Occipital lobe (tissue), 2 donors: ENCODE measurements around the gene ATP13A2. TPM values are rescaled to one million over a fixed set of nuclear protein-coding genes. Genes with fewer than 3 reads are reported as not detected.
"Not testable (repeated sequence)": the region's sequence is repeated elsewhere in the genome, so short reads cannot be mapped to it uniquely, and the experiment has no call there.

ENCODE experiments used
- DNase-seq: peaks from one replicate; lab custom pipeline; 2025; lab: John Stamatoyannopoulos, UW
- total RNA-seq: library from RNA; depleted of rRNA; stranded (reverse); fragments of >200 nt; gene quantifications from one replicate; pipeline ENCODE4 v1.2.3, GENCODE V29; 2014

The ATP13A2 gene
- total RNA-seq, 1 donor from 2014 or later: 59.4 TPM

DNA sequence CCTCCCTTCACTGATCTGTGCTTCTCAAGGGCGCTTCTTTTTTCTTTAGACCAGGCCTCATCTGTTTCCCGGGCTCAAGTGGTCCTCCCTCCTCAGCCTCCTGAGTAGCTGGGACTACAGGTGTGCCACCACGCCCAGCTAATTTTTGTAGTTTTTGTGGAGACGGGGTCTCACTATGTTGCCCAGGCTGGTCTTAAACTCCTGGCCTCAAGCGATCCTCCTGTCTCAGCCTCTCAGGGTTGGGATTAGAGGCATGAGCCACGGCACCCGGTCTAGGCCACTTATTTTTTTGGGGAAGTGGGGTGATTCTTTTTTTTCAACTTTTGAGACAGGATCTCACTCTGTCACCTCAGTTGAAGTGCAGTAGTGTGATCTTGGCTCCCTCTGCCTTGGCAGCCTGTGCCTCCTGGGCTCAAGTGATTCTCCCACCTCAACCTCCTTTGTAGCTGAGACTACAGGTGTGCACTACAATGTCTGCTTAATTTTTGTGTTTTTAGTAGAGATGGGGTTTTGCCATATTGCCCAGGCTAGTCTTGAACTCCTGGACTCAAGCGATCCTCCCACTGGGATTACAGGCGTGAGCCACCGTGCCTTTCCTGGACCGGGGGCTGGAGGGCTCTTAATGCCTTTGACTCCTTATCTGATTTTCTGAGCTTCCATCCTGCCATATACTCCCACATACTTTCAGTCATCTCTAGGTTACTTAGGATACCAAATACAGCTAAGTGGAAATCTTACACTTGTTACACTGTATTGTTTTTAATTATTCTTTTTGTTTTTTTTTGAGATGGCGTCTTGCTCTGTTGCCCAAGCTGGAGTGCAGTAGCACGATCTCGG is 50.2 kb downstream of the ATP13A2 start:
- no peak for DNase-seq

DNA sequence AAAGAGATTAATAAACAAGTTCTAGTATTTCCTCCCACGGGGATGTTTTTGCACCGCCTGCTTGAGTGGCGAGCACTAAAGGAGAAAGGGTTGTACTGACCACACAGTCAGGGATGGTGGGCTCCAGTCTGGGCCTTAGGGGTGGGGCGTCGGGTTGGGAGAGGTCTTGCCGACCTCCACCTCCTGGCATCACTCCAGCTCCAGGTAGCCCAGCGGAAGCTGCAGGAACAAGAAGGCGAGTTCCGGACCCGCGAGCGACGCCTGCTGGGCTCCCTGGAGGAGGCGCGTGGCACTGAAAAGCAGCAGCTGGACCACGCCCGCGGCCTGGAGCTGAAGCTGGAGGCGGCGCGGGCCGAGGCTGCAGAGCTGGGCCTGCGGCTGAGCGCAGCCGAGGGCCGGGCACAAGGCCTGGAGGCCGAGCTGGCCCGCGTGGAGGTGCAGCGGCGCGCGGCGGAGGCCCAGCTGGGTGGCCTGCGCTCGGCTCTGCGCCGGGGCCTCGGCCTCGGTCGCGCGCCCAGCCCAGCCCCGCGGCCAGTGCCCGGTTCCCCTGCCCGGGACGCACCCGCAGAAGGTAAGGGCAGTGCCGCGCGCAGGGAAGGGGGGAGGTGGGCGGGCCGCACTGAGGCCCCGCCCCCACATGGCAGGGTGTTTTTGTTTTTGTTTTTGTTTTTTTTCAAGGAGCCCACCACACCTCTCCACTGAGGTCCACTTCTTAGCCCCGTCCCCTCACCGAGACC is 51.0 kb downstream of the ATP13A2 start:
- DNase-seq: peak; percentile 39

DNA sequence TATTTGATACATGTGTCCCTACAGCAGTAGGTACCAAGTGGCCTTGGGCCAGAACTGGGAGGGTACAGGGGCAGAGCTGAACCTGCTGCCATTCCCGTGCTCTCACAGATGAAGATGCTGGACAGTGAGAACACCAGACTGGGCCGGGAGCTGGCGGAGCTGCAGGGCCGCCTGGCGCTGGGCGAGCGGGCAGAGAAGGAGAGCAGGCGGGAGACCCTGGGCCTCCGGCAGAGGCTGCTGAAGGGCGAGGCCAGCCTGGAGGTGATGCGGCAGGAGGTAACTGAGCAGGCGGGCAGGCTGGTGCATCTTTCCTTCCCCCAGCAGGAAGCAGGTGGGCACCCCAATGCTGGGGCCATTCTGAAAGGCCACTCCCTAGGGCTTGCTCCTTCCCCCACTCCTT is 53.3 kb downstream of the ATP13A2 start:
- DNase-seq: no peak

DNA sequence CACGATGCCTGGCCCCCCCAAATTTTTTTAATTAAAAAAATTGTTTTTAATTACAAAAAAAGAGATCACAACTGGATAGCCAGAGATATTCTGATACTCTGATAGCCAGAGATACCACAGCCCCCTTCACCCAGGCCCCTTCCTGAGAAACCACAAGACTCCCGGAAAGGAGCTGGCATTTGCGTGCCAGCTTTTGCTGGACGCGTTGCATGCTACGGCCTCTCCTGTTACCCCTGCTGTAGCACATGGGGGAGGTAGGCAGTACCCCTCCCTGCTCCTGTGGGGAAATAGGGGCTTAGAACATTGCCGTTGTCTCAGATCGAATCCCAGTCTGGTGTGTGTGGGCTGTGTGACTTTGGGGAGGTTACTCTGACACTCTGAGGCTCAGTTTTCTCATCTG is 54.0 kb downstream of the ATP13A2 start:
- no peak for DNase-seq

DNA sequence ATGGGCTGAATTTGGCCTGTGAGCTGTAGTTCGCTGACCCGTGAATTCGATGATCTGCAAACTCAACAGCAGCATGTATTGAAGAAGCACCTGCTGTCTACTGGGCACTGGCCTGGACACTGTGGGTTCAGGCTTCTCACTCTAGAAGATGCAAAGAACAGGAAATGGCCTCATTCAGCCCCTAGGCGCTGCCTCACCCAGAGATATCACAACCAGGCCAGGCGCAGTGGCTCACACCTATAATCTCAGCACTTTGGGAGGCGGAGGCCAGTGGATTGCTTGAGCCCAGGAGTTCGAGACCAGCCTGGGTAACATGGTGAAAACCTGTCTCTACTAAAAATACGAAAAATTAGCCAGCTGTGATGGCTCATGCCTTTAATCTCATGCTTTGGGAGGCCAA is 55.0 kb downstream of the ATP13A2 start:
- no peak for DNase-seq

DNA sequence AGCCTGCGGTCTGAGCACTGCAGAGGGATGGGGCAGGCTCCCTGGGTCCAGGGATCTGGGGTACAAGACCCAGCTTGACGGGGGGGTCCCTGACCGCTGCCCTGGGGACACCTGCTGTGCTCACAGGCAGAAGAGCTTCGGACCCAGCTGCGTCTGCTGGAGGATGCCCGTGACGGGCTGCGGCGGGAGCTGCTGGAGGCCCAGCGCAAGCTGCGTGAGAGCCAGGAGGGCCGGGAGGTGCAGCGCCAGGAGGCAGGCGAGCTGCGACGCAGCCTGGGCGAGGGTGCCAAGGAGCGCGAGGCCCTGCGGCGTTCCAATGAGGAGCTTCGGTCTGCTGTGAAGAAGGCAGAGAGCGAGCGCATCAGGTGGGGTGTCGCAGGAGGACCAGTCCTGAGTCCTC is 56.5 kb downstream of the ATP13A2 start:
- no peak for DNase-seq

DNA sequence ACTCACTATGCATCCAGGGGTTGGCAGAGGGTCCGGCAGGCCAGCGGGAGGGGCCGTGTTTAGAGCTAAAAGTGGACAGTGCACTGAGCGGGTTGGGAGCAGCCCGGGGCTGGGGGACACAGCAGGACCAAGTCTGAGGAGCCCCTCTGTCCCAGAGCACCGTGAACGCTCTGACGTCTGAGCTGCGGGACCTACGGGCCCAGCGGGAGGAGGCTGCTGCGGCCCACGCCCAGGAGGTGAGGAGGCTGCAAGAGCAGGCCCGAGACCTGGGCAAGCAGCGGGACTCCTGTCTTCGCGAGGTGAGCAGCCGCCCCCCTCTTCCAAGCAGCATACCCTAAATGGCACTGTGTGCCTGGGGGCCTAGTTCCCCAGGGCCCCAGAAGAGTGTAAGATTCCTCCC is 57.1 kb downstream of the ATP13A2 start:
- no peak for DNase-seq

DNA sequence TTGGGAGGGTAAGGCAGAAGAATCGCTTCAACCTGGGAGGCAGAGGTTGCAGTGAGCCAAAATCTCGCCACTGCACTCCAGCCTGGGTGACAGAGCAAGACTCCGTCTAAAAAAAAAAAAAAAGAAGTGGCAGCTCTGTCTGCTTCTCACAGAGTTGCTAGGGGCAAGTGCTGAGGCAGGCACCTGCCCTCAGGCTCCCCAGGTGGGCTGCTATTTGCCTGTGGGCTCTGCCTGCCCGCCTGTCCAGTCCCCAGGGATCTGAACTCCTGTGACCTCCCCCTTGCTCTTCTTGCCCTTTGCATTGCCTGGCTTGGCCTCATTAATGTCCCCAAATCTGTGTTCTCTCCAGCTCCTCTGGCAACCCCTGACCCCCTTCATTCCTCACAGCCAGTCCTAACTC is 59.4 kb downstream of the ATP13A2 start:
- DNase-seq: not testable (repeated sequence)

DNA sequence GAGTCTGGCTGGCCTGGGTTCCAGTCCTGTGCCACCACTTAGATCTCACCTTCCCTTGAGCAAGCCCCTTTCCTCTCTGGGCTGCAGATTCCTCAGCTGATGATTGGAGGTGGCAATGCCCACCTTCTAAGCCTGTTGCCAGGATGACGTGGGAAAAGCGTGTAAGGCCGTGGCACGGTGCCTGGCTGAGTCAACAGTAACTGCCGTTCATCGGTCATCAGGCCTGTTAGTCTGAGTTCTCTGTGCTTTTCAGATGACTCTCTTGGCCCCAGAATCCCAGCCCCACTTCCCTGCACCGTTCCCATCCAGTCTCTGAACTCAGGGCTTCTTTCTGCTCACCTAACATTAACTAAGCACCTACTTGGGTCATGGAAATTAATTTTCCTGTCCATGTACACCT is 62.7 kb downstream of the ATP13A2 start:
- not testable (repeated sequence) for DNase-seq

DNA sequence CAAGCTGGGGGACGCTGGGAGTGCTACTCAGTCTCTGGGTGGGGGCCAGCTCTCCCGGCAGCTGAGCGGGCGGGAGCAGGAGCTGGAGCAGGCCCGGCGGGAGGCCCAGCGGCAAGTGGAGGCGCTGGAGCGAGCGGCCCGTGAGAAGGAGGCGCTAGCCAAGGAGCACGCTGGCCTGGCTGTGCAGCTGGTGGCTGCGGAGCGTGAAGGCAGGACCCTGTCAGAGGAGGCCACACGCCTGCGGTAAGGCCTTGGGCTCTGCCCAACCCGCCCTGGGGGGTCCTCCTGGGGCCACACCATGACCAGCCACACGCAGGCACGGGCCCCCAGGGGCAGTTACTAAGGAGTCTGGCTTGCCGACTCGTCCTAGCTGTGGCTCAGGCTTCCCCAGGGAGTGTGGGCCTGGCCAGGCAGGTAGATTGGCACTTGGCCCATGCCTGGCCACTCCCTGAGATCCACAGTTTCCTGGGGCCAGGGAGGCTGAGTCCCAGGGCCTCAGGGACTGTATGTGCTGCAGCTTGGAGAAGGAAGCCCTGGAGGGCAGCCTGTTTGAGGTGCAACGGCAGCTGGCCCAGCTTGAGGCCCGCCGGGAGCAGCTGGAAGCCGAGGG is 63.3 kb downstream of the ATP13A2 start:
- DNase-seq: not testable (repeated sequence)

DNA sequence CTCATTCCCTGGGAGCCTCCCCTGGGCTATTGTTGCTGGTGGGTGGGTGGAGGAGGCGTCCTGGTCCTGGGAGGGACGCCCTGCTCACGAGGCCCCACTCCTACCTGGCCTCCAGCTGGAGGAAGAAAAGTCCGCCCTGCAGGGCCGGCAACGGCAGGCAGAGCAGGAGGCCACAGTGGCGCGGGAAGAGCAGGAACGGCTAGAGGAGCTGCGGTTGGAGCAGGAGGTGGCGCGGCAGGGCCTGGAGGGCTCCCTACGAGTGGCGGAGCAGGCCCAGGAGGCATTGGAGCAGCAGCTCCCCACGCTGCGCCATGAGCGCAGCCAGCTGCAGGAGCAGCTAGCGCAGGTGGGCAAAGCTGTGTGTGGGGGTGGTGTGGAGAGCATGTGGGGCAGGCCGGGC is 65.1 kb downstream of the ATP13A2 start:
- DNase-seq: no peak

DNA sequence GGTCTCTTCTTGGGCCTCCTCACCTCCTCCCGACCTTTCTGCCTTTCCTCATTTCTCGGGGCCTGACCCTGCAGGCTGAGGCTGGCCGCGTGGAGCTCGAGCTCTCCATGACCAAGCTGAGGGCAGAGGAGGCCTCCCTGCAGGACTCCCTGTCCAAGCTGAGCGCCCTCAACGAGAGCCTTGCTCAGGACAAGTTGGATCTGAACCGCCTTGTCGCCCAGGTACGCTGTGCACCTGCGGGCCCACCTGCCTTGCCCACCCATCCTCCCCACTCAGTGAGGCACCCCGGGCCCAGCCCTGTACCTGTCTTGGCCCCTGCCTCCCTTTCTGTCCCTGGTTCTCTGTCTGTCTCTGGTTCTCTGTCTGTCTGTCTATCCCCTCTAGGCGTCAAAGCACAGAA is 65.5 kb downstream of the ATP13A2 start:
- not testable (repeated sequence) for DNase-seq

DNA sequence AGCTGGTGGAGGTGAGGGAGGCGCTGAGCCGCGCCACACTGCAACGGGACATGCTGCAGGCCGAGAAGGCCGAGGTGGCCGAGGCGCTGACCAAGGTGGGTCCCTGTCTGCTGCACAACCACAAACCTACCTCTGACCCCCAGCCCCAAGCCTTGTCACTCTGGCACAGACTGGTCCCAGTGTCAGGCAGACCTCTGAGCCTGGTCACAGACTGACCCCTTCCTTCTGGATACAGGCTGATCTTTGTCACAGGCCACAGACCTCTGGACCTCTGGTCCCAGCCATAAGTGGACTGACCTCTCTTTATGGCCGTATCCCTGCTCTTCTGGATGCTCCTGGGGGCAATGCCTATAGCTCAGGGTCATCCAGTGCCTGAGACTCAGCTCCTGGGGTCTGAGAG is 66.2 kb downstream of the ATP13A2 start:
- DNase-seq: not testable (repeated sequence)

DNA sequence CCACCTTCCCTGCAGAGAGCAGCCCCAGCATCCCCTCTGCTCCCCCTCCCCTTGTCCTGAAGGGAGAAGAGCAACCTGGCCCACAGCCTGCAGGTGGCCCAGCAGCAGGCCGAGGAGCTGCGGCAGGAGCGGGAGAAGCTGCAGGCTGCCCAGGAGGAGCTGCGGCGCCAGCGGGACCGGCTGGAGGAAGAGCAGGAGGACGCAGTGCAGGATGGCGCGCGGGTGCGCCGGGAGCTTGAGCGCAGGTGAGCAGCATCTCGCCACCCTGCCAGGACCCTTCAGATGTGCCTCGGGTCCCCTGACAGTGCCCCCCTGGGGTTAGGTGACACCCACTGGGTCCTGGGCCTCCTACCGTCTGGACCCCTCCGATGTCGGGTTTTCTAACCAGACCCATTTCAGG is 67.7 kb downstream of the ATP13A2 start:
- no peak for DNase-seq

DNA sequence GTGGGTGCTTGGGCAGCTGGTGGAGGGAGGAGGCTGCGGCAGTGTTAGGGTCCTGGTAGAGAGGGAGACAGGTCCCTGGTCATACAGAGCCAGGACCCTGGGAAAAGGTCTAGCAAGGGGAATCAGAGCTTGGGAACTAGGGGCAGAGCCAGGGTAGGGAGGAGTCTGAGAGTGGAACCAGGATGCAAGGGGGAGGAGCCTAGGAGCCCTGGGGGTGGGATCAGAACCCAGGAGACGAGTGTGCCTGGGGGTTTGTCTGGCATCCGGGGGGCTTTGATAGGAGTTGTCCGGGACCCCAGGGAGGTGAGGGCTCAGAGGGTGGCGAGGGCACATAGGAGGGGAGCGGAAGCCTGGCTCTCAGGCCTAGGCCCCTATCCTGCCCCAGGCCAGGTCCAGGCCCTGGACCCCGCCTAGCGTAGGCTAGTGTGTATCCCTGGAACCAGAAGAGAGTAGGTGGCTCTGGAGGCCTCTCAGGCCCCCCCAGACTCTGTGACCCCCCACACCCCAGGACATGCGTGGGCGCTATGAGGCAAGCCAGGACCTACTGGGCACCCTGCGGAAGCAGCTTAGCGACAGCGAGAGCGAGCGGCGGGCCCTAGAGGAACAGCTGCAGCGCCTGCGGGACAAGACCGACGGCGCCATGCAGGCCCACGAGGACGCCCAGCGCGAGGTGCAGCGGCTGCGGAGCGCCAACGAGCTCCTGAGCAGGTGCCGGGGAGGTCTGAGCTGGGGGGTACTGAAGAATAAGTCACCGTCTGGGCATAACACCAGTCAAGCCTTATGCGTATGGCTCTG is 72.1 kb downstream of the ATP13A2 start:
- not testable (repeated sequence) for DNase-seq

DNA sequence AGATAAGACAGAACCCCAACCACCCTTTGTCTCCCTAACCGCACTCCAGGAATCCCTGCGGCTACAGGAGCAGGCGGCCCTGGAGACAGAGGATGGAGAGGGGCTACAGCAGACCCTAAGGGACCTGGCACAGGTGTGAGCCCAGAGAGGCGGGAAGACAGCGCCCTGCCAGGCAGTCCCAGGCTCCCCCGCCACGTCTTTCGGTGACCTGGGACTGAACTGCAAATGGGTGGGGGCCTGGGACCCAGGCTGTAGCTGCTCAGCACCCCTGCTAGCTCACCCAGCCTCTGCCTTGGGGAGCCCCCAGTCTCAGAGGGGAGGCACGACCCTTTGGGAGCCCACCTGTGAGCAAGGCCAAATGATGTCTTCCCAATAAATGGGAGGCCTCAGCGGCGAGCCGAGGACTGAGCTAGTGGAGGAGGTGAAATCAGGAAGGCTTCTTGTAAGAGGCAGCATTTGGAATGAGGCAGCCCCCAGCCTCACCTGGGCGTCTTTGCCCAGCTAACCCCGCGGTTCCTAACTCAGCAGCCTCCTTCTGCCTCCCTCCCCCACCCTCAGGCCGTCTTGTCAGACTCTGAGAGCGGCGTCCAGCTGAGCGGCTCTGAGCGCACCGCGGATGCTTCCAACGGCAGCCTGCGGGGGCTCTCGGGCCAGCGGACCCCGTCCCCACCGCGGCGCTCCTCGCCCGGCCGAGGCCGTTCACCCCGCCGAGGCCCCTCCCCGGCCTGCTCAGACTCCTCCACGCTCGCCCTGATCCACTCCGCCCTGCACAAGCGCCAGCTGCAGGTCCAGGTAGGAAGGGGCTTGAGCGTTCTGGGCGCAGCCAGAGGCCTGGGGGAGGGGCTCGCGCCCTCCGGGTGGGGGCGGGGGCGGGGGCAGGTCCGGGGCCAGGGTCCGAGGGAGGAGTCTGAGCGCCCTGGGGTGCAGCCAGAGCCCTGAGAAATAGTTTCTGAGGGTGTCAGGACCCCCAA is 73.1 kb downstream of the ATP13A2 start:
- DNase-seq: no peak

DNA sequence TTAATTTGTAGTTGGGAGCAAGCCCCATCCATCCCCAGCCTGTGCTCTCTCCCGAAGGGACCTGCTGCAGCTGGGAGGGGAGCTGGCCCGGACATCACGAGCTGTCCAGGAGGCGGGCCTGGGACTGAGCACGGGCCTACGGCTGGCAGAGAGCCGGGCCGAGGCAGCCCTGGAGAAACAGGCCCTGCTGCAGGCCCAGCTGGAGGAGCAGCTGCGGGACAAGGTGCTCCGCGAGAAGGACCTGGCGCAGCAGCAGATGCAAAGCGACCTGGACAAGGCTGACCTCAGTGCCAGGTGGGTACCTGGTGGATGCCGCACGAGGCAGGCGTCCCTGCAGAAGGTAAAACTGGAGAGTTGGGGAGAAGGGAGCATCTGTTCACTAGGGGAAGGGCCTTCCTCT is 75.1 kb downstream of the ATP13A2 start:
- not testable (repeated sequence) for DNase-seq
